Measurements from ENCODE around the gene RASGRF1. TPM values are rescaled to one million over a fixed set of nuclear protein-coding genes. Genes with fewer than 3 reads are reported as not detected.

RASGRF1 gene
- total and polyA plus RNA-seq, 9 of the 15 experiments (the other 6 are each of a cell fraction or from before 2014, with no cell fraction given), result 0.03 to 0.58 (median 0.06) TPM; not detected in 1

DNA sequence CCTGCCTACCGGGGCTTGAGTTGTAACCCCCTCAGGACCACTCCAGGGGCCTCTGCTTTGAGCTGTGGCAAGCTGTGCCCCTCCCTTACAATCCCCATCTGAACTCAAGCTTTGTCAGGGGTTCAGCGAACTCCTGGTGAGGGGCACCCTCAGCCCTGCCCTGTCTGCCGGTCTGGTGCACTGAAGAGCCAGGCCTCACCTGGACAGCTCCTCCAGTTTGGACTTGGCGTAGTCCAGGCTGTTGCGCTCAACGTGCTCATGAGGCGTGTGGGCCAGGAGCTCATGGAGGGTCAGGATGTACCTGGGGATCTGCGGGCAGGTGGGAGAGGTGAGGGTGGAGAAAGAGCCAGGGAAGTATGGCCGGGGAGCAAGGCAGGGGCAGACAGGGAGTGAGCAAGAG is 59.4 kb downstream of the RASGRF1 start (continued):
- TF ChIP-seq RBM17 (IDR thresholded peaks at IDR 0.05; ENCODE audit: borderline replicate concordance, low read depth, low read length) (no peak), ILF3 (IDR thresholded peaks at IDR 0.05; ENCODE audit: borderline replicate concordance) (no peak), SRF (CRISPR knock-in tag; IDR thresholded peaks at IDR 0.05) (no peak), DACH1 (IDR thresholded peaks at IDR 0.05; ENCODE audit: partially characterized antibody) (no peak), SOX6 (IDR thresholded peaks at IDR 0.05) (no peak), ZNF561 (CRISPR knock-in tag; conservative IDR thresholded peaks at IDR 0.05) (no peak), MEF2A (IDR thresholded peaks at IDR 0.05; ENCODE audit: control insufficient read depth, low read depth, low read length) (no peak)
- TF ChIP-seq, protein P1, sequence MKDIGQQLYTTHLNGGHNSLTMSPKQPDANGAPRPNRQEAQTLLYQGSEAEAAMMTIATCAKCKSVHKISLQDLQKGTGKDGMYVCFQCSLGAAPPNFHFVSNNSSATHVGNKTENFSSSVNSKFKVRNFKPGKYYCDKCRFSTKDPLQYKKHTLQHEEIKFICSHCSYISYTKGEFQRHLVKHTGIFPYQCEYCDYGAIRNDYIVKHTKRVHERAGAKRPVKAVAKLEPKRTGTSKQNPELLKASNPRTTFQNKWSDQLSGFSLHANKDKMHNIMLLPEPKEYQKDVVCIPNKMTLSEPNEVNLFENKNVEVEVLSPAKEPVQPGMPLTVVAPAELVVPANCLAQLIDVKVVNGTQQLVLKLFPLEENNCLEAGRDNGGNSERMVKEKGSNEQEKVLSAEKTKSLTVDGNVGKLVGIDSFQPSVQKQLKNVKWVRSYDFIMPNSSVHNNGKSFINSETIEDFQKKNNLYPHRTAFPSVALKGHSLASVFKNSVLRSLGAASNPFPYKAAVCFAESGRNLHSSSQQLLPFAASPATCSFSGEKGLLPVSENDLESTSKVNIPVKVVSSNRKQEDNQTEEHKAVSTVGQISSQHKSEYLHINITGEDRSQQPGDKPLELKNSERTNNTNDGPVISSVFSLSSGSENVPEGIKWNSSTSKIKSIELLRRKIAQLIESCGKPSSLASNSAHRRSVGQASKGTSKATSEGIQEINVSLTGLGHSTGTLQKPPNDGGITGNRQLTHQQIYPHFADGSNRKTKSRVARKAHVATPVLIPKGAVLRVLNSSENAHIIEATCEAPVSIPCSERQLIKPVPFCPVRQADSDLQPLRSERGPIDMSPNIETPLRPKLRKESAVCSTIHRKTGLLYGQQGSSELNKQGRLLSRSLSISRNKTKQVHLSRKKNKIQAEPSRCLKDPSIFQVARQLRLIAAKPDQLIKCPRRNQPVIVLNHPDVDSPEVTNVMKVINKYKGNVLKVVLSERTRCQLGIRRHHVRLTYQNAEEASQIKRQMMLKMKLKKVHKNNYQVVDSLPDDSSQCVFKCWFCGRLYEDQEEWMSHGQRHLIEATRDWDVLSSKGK (CRISPR knock-in tag; IDR thresholded peaks at IDR 0.05), result no peak
